Neural cell (in vitro differentiated cells): ENCODE data around the gene BSN.

ENCODE experiments used
- TF ChIP-seq, protein P1 (sequence below): fragments of 450-650 bp; IDR thresholded peaks from 2 replicates; pipeline ENCODE4 v1.5.1; 2014; ENCODE audit warnings: antibody characterized with exemption, mild to moderate bottlenecking, moderate library complexity; ENCODE audit not compliant: poor library complexity, severe bottlenecking
- TF ChIP-seq, protein P2 (sequence below): IDR thresholded peaks from 2 replicates; pipeline ENCODE4 v1.6.1; 2012; ENCODE audit warnings: borderline replicate concordance

DNA sequence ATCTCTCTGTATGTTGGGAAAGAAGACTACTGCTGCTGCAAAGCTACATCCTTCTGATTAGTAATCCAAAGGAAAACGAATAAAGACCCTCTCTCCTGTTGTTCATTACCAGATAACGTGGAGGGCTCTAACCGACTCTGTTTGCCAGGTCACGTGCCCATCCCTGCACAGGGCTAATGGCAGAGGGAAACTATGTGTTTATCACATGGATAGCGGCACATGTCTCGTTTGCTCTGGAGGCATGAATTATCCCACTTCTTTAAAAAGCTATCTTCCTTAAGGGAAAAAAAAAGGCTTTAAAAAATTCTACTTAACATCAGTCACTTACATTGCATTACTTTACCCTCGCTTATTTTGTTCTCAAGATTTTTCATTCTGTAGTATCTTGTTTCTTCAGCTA, 87.0 kb downstream of the BSN start:
- TF ChIP-seq, protein P1, sequence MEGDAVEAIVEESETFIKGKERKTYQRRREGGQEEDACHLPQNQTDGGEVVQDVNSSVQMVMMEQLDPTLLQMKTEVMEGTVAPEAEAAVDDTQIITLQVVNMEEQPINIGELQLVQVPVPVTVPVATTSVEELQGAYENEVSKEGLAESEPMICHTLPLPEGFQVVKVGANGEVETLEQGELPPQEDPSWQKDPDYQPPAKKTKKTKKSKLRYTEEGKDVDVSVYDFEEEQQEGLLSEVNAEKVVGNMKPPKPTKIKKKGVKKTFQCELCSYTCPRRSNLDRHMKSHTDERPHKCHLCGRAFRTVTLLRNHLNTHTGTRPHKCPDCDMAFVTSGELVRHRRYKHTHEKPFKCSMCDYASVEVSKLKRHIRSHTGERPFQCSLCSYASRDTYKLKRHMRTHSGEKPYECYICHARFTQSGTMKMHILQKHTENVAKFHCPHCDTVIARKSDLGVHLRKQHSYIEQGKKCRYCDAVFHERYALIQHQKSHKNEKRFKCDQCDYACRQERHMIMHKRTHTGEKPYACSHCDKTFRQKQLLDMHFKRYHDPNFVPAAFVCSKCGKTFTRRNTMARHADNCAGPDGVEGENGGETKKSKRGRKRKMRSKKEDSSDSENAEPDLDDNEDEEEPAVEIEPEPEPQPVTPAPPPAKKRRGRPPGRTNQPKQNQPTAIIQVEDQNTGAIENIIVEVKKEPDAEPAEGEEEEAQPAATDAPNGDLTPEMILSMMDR, result no peak
- TF ChIP-seq, protein P2, sequence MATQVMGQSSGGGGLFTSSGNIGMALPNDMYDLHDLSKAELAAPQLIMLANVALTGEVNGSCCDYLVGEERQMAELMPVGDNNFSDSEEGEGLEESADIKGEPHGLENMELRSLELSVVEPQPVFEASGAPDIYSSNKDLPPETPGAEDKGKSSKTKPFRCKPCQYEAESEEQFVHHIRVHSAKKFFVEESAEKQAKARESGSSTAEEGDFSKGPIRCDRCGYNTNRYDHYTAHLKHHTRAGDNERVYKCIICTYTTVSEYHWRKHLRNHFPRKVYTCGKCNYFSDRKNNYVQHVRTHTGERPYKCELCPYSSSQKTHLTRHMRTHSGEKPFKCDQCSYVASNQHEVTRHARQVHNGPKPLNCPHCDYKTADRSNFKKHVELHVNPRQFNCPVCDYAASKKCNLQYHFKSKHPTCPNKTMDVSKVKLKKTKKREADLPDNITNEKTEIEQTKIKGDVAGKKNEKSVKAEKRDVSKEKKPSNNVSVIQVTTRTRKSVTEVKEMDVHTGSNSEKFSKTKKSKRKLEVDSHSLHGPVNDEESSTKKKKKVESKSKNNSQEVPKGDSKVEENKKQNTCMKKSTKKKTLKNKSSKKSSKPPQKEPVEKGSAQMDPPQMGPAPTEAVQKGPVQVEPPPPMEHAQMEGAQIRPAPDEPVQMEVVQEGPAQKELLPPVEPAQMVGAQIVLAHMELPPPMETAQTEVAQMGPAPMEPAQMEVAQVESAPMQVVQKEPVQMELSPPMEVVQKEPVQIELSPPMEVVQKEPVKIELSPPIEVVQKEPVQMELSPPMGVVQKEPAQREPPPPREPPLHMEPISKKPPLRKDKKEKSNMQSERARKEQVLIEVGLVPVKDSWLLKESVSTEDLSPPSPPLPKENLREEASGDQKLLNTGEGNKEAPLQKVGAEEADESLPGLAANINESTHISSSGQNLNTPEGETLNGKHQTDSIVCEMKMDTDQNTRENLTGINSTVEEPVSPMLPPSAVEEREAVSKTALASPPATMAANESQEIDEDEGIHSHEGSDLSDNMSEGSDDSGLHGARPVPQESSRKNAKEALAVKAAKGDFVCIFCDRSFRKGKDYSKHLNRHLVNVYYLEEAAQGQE, result no peak
